Transverse colon (tissue), 4 donors: ENCODE data around the gene ALOX15. TPM values are rescaled to one million over a fixed set of nuclear protein-coding genes. Genes with fewer than 3 reads are reported as not detected.

Source experiments
- DNase-seq: peaks from one replicate; pipeline ENCODE4 v3.0.0-alpha.2; 2019
- H3K27ac ChIP-seq, 4 donors: fragments of 200-600 bp; sonication (generic); 2 replicates each; pipeline ENCODE4 v1.5.1; 2016 to 2018; ENCODE audit warnings: inconsistent platforms in 4 of 4
- H3K27me3 ChIP-seq: fragments of 200-600 bp; sonication (generic); 2 replicates; pipeline ENCODE4 v1.5.1; 2017; ENCODE audit warnings: inconsistent platforms
- H3K36me3 ChIP-seq, 4 donors: fragments of 200-600 bp; sonication (generic); 2 replicates each; pipeline ENCODE4 v1.5.1; 2017 to 2019; ENCODE audit warnings: inconsistent platforms in 4 of 4
- H3K4me1 ChIP-seq, 4 donors: fragments of 200-600 bp; sonication (generic); 2 replicates each; pipeline ENCODE4 v1.5.1; 2017 to 2020; ENCODE audit warnings: inconsistent platforms in 4 of 4
- H3K4me3 ChIP-seq, 4 donors: fragments of 200-600 bp; sonication (generic); 1 replicate in 1 of 4; 2 replicates in 3 of 4; pipeline versions ENCODE4 v1.5.1 to v1.6.1; 2017 to 2019; ENCODE audit warnings: inconsistent platforms in 4 of 4
- H3K9me3 ChIP-seq, 2 donors: fragments of 200-600 bp; sonication (generic); 2 replicates each; pipeline ENCODE4 v1.5.1; 2017 to 2019; ENCODE audit warnings: inconsistent platforms in 2 of 2
- CTCF ChIP-seq, 5 experiments: fragments of 200-600 bp in 3 of 5; fragments of 450-650 bp in 2 of 5; sonication (generic) in 3 of 5; IDR thresholded peaks; 1 replicate in 2 of 5; 2 replicates in 3 of 5; pipeline ENCODE4 v1.5.1; 2016 to 2017; ENCODE audit warnings: antibody characterized with exemption in 5 of 5, inconsistent platforms in 3 of 5, mild to moderate bottlenecking in 2 of 5, moderate library complexity in 1 of 5
- EP300 ChIP-seq: sonication (generic); formaldehyde crosslinking; IDR thresholded peaks from one replicate; pipeline ENCODE4 v1.6.1; 2017; ENCODE audit warnings: antibody characterized with exemption, low read depth
- POLR2A ChIP-seq: fragments of 450-650 bp; IDR thresholded peaks from one replicate; pipeline ENCODE4 v1.6.1; 2016; ENCODE audit warnings: antibody characterized with exemption, mild to moderate bottlenecking, moderate library complexity
- POLR2AphosphoS5 ChIP-seq, 3 donors: sonication (generic); formaldehyde crosslinking; IDR thresholded peaks; one replicate each; pipeline ENCODE4 v1.6.1; 2016; ENCODE audit warnings: antibody characterized with exemption in 3 of 3
- WGBS, 2 donors: methylation state at CpG; one replicate each; pipeline ENCODE4 v1.1.5; 2018; ENCODE audit warnings: low coverage in 1 of 2; 5-methylcytosine and 5-hydroxymethylcytosine counted together
- in situ Hi-C, 4 donors: fragments of 200-750 bp; cut with MboI; loops; one replicate each; pipeline versions ENCODE4 v1.15.0 to v1.15.1; 2017; ENCODE audit warnings: low sequenced_read_pairs in 3 of 4, low pct_ligation_motif_present in 1 of 4, low pct_unique_long_range_greater_than_20kb in 1 of 4
- intact Hi-C: fragments of 100-400 bp; cut with DNase I; formaldehyde crosslinking; loops from one replicate; pipeline ENCODE4 v1.15.1; 2023; ENCODE audit warnings: low total_unique reads
- small RNA-seq, 4 donors: library from RNA; depleted of rRNA; stranded (forward); fragments of <200 nt; gene quantifications; one replicate each; pipeline ENCODE3, GENCODE V24; 2016
- total RNA-seq, 4 donors: library from RNA; depleted of rRNA; stranded (reverse); fragments of >200 nt; gene quantifications; one replicate each; pipeline ENCODE4 v1.1.0, GENCODE V29; 2016

Gene ALOX15
- total RNA-seq, 4 donors from 2014 or later, result 0.41 to 0.48 TPM; not detected in 2

GRCh38 chr17:4582691-4583090, 58.8 kb downstream of the ALOX15 start:
- intact Hi-C loops, result no loop called here
- Histone ChIP-seq H3K36me3 (no peaks in the 10 kb centered on the region), H3K27me3 (peaks cover 46% of the 10 kb centered on the region), H3K27ac (no peak overlapping the region), H3K4me3 (no peak overlapping the region), H3K9me3 (no peaks in the 10 kb centered on the region), H3K4me1 (peaks cover 0 to 16% (median 12%) of the 10 kb centered on the region in 4 donors)
- WGBS, 2 donors, result 81% methylated on average over 8 of the region's 8 CpGs; no CpG with 5 or more reads in 1 of the 2 donors
- TF ChIP-seq POLR2A (no peak), CTCF (IDR thresholded peaks at IDR 0.05) (no peak), POLR2AphosphoS5 (IDR thresholded peaks at IDR 0.05) (no peak), EP300 (no peak)
- in situ Hi-C loops, result no loop called here
- no peak for DNase-seq

GRCh38 chr17:4582101-4582501, 59.4 kb downstream of the ALOX15 start:
- TF ChIP-seq EP300 (no peak), CTCF (IDR thresholded peaks at IDR 0.05) (no peak), POLR2AphosphoS5 (IDR thresholded peaks at IDR 0.05) (no peak), POLR2A (no peak)
- 70% methylated on average over 7 of the region's 7 CpGs; no CpG with 5 or more reads in 1 of the 2 donors for WGBS, 2 donors
- H3K27me3 ChIP-seq, result peaks cover 46% of the 10 kb centered on the region
- no peaks in the 10 kb centered on the region for H3K36me3 ChIP-seq
- no peaks in the 10 kb centered on the region for H3K9me3 ChIP-seq
- H3K4me3 ChIP-seq, result no peak overlapping the region
- H3K4me1 ChIP-seq, result peaks cover 0 to 16% (median 12%) of the 10 kb centered on the region in 4 donors
- no peak overlapping the region for H3K27ac ChIP-seq
- DNase-seq, result no peak
- intact Hi-C loops, result no loop called here
- in situ Hi-C loops, result no loop called here

Small RNAs within 50 kb of the gene (small RNA-seq; reads per million reads assigned to genes)
- gene RNU6-955P, result 0 reads per million in 4 donors

Other genes starting within 250 kb of the ALOX15 start
- gene SPNS3, start 207.7 kb downstream of the ALOX15 start, total RNA-seq, result not detected
- 10 to 100 TPM in 3 of 4 donors, 1 to 10 TPM in 1; 8.7 to 72.0 (median 18.2) TPM for gene SPNS2, start 142.8 kb downstream of the ALOX15 start, total RNA-seq
- 100 to 1,000 TPM in 2 of 4 donors, 10 to 100 TPM in 2; 25.4 to 148 (median 81.5) TPM for gene MYBBP1A, start 86.3 kb downstream of the ALOX15 start, total RNA-seq
- gene GGT6, start 81.1 kb downstream of the ALOX15 start, total RNA-seq, result 100 to 1,000 TPM; 214 to 308 (median 283) TPM
- gene SMTNL2, start 57.1 kb downstream of the ALOX15 start, total RNA-seq, result under 1 TPM in 3 of 4 donors, not detected in 1; 0.16 to 0.96 (median 0.40) TPM
- gene PELP1, start 62.5 kb upstream of the ALOX15 start, total RNA-seq, result 10 to 100 TPM; 12.3 to 42.2 (median 16.1) TPM
- 10 to 100 TPM; 19.3 to 47.9 (median 36.8) TPM for gene ARRB2, start 69.0 kb upstream of the ALOX15 start, total RNA-seq
- gene MED11, start 89.8 kb upstream of the ALOX15 start, total RNA-seq, result 10 to 100 TPM in 3 of 4 donors, 1 to 10 TPM in 1; 1.4 to 60.8 (median 34.1) TPM
- gene ZMYND15, start 98.2 kb upstream of the ALOX15 start, total RNA-seq, result 1 to 10 TPM in 1 of 4 donors, under 1 TPM in 1, not detected in 2; 0.82 to 1.4 TPM
- 10 to 100 TPM; 13.0 to 72.6 (median 27.0) TPM for gene CXCL16, start 98.2 kb upstream of the ALOX15 start, total RNA-seq
- gene TM4SF5, start 130.2 kb upstream of the ALOX15 start, total RNA-seq, result 10 to 100 TPM in 3 of 4 donors, 1 to 10 TPM in 1; 5.2 to 42.6 (median 26.1) TPM
- 1 to 10 TPM in 2 of 4 donors, under 1 TPM in 1, not detected in 1; 0.68 to 5.2 (median 1.9) TPM for gene VMO1, start 144.7 kb upstream of the ALOX15 start, total RNA-seq
- 1 to 10 TPM in 1 of 4 donors, under 1 TPM in 1, not detected in 2; 0.41 to 1.7 TPM for gene GLTPD2, start 147.3 kb upstream of the ALOX15 start, total RNA-seq
- gene PSMB6, start 154.5 kb upstream of the ALOX15 start, total RNA-seq, result 100 to 1,000 TPM in 2 of 4 donors, 10 to 100 TPM in 2; 34.0 to 111 (median 80.9) TPM
- gene PLD2, start 165.5 kb upstream of the ALOX15 start, total RNA-seq, result 10 to 100 TPM; 13.9 to 81.9 (median 18.9) TPM
- gene MINK1, start 191.7 kb upstream of the ALOX15 start, total RNA-seq, result 100 to 1,000 TPM; 128 to 406 (median 181) TPM